GM21526 (cell line): ENCODE data around the gene APPL2.
"Not testable (repeated sequence)": the region's sequence is repeated elsewhere in the genome, so short reads cannot be mapped to it uniquely, and the experiment has no call there.

Experiments used
- ATAC-seq: cut with Tn5 transposase; IDR thresholded peaks from one replicate; pipeline ENCODE4 v1.9.1; 2021; ENCODE audit warnings: moderate library complexity; ENCODE audit not compliant: unreplicated experiment, low FRiP score

The APPL2 gene

DNA sequence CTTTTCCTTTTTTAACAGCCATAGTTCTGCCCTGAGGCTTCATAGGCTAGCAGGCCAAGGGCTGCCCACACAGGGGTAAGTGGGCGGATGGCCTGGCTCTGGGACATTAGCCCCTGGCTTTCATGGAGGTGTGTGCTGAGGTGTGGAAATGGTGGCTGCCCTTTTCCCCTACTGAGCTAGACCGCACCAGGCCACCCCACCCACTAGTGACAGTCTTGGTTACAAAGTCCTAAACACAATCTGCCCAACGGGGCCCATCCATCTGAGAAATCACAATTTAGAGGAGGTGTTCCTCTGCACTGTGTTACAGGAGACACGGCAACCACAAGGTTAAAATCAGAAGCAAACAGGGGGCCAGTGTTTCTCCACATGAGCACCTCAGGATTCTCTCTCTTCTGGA lies 35.6 kb downstream of the APPL2 start:
- ATAC-seq = no peak

DNA sequence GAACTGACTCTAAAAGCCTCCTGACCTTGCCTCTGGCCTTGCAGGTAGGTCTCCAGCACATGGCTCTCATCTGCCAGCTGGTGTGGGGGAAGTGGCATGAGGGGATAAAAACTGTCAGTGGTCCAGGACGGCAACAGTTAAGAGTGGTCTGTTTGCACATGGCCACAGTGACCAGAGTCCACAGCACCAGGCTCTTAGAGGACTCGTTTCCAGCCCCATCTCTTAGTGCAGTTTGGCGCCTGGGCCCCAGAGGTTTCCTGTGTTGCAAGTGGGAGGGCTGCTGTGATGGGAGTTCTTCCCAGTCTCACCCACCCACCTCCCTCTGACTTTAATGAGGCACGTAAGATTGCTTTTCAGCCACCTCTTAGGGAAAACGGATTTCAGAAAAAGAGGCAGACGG lies 37.0 kb downstream of the APPL2 start:
- no peak for ATAC-seq

DNA sequence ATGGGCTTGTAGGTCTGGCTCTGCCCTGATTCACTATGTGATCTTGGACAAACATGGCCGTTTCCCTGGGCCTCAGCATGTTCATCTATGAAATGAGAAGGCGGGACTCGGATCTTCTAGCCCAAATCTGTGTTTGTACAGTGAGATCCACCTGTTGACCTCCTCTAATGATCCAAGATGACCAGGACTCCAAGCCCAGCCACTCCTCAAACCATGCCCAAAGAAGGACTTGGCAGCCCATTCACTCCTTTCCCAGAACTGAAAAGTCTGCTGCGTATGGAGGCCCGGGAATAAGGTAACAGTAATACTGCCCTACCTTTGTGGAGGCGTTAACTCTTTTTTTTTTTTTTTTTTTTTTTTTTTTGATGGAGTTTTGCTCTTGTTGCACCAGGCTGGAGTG lies 39.9 kb downstream of the APPL2 start:
- ATAC-seq = no peak

DNA sequence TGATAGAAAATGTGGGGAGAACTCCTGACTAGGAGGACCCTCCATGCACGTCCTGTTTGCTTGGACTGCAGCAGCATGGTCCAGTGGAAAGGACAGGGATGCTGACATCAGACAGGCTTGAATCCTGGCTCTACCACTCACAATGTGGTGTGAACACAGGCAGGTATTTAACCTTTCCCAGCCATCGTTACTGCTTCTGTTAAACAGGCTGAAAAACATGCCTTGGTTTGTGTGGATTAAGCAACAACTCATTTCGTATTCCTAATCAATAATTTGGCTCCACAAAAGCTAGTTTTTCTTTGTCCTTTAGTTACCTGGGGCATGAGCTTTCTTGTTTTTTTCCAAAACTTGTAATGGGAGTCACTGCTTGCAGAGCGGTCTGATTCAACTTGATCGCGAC lies 41.0 kb downstream of the APPL2 start:
- no peak for ATAC-seq

DNA sequence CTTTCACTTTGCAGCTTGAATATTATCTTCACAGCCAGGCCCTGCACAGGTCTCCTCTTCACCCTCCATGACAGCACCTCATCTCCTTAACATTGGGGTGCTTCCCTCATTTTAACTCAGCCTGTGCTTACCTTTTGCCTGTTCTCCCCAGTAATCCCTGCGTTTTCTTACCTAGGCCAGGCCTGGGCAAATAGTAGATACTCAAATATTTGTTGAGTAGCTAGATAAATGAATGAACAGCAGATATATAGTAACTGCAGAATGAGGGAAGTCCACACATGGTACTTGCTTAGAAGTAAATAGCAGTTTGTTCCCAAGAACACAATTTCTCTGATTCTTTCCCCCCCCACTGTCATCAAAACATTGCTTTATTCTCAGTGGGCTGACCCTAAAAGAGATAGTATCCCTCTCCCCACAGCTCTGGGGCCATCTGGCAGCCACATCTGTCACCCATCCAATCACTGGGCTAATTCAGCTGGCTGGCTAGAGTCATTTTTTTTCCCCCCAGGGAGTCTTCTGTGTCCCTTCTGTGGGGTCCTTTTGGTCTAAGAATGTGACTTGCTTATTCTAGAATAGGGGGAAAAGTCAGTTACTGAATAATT lies 43.2 kb downstream of the APPL2 start:
- ATAC-seq = no peak

DNA sequence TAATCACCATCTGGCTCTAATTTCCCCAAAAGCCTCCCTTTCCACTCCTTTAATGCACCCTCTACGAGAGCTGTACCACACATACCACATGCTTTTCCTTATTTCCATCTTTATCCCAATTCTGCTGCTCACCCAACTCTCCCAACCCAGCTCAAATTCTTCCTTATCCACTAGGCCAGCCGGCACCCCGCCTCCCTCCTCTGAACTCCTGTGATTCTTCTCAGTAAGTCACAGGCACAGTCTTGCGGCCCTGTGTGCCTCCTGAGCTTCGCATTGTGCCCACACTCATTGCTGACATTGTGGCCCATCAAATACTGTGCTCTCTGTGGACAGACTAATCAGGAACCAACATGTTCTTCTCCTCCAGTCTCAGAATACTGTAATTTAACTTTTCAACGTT lies 45.4 kb downstream of the APPL2 start:
- ATAC-seq = no peak

DNA sequence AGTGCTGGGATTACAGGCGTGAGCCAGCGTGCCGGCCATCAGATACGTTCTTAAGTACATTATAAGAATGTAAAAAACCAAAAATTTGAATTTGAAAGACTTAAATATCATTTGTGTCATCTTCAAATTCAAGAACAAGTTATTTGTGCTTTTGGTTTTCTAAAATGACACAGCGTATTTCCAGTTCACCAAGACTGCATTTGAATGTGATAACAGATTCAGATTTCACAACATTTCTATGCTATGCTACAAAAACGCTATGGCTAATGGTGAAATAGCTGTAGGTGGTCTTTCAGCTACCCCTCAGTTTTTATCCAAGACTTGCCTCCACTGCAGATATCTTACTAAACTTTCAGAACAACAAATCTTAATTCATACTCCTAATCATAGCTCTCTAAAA lies 46.7 kb downstream of the APPL2 start:
- no peak for ATAC-seq

DNA sequence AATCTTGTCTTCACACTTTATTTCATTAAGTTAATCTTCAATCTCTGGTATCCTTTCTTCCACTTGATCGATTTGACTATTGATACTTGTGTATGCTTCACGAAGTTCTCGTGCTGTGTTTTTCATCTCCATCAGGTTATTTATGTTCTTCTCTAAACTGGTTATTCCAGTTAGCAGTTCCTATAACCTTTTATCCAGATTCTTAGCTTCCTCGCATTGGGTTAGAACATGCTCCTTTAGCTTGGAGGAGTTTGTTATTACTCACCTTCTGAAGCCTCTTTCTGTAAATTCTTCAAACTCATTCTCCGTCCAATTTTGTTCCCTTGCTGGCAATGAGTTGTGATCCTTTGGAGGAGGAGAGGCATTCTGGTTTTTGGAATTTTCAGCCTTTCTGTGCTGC lies 52.0 kb downstream of the APPL2 start:
- not testable (repeated sequence) for ATAC-seq

DNA sequence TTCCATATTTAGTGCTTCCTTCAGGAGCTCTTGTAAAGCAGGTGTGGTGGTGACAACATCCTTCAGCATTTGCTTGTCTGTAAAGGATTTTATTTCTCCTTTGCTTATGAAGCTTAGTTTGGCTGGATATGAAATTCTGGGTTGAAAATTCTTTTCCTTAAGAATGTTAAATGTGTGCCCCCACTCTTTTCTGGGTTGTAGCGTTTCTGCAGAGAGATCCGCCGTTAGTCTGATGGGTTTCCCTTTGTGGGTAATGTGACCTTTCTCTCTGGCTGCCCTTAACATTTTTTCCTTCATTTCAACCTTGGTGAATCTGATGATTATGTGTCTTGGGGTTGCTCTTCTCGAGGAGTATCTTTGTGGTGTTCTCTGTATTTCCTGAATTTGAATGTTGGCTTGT lies 52.6 kb downstream of the APPL2 start:
- not testable (repeated sequence) for ATAC-seq

DNA sequence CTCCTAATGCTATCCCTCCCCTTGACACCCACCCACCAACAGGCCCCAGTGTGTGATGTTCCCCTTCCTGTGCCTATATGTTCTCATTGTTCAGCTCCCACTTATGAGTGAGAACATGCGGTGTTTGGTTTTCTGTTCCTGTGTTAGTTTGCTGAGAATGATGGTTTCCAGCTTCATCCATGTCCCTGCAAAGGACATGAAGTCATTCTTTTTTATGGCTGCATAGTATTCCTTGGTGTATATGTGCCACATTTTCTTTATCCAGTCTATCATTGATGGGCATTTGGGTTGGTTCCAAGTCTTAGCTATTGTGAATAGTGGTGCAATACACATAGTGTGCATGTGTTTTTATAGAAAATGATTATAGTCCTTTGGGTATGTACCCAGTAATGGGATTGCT lies 56.9 kb downstream of the APPL2 start:
- ATAC-seq = not testable (repeated sequence)

DNA sequence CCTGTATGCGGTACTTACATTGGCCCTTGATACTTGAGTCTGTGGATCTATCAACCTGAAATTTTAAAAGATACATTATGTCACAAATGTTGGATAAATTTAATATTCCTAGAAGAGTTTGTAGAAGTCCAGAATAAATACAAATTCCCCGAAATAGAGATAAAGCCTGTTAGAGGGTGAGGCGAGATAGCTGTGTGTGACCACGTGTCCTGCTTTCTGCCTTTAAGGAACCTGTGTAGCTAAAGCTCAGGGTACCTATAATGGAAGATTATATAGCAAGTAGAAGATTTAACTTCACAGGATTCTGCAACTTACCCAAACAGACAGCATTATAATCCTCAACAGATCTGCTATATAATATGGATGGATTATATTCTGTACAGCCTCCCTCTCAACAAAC lies 58.8 kb downstream of the APPL2 start:
- no peak for ATAC-seq

DNA sequence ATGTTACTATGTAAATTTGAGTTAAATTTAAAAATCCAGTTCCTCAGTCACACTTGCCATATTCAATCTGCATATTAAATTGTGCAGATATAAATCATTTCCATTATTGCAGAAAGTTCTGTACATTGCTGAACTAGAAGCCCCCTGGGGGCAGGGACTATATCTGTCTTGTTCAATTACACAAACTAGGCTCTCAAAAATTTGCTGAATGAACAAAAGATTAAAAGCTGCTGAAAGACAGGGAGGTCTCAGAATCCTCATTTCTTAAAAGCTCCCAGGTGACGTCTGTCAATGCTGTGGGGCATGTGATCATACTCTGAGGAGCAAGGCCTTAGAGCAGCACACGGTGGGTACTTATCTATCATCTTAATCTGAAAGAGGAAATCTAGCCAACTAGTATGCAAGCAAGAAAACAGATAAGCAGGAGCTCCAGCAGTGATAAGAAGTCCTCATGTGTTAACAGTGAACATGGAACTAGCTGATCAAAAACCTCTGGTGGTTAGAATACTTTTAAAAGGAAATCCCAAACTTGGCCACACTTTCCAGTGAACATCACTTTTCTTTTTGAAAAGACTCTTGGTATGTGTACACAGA lies 60.5 kb downstream of the APPL2 start:
- ATAC-seq = no peak

DNA sequence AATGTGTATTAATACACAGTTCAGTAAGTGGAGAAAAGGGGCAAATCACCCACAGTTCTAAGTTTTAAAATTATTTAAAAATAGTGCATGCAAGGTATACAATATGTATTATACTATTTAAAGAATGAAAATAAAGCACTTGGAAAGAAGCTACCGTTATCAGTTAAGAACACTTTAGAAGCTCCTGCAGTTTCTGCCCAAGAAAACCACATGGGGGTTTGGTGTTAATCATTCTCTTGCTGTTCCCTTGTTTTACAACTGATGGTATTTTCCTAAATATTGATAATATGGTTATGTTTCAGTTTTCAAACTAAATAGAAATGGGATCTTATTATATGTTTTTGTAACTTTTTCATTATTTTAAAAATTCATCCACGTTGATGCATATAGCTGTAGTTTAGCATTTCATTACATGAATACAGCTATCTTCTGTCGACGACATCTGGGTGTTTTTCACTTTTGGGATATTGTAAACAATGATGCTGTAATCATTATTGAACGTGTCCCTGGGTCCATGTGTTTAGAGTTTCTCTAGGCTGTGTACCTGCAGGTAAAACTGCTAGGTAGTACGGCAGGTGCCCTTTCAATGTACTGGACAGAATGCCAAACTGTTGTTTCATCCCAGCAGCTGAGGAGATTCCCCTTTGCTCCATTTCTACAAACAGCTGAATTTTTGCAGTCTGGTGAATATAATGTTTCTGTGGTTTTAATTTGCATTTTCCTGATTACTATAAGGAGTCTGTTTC lies 64.1 kb downstream of the APPL2 start:
- ATAC-seq = no peak

DNA sequence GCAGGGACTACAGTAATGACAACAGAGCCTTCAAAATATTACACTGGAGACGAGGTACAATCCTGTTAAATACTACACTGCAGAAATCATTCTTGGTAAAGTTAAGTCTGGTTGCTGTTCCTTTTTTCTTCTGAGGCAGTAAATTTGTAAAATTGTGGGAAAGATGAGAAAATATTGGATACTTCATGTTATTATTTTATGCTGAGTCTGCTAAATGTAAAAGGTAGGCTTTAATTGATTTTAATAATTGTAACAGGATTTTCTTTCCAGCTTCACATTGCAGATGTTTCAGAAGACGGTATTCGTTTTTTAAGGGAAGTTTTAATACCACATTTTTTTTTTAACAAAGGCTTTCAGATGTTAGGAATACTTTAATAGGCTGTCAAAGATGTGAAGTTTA lies 65.8 kb downstream of the APPL2 start:
- ATAC-seq = no peak

DNA sequence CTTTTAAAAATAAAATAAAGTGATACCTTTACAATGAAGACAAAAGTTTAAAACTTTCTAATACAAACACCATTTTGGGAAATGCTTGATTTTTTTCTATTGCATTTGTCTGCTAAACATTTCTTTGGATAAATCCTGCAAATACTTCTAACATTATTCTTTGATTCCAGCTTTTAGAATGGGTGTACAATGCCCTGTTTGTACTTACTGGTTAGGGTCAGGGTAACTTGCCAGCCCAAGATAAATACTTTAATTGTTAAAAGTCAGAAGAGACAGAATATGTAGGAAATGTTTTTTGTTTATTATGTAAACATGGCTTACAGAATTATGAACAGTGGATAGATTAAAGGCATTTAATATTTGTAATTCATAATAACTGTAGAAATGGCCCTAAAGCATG lies 68.0 kb downstream of the APPL2 start:
- ATAC-seq = no peak

DNA sequence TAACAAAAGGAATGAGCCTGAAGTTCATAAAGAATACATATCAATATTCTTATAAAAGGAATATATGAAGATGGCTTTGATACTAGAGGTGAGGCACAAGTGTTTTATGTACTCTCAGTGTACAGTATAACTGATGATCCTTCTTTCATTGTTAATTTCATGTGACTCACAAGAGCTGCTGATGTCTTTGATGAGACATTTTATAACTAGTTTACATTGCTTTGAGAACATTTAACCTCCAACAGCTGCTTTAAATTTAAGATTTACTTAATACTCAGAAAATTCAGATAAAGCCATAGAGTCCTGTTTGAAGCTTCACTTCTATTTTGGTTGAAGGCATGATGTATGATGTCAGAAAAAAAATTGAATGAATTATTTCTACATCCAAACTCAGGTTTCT lies 68.6 kb downstream of the APPL2 start:
- no peak for ATAC-seq

DNA sequence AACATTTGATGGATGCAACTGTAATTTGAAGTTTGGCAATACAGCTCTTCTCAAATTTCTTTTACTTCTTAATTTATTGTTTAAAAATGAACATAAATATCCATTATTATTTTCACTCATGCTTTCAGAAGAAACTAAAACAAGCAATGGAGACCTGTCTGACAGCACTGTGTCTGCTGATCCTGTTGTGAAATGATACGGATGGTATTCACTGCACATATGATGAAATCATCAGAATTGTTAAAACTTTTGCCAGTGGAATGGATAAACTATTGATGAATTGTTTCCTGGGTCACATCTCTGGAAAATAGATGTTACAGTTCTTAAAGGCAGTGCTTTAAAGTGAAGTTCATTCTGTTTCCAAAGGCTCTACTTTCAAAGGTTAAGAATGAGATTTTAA lies 69.2 kb downstream of the APPL2 start:
- ATAC-seq = no peak

DNA sequence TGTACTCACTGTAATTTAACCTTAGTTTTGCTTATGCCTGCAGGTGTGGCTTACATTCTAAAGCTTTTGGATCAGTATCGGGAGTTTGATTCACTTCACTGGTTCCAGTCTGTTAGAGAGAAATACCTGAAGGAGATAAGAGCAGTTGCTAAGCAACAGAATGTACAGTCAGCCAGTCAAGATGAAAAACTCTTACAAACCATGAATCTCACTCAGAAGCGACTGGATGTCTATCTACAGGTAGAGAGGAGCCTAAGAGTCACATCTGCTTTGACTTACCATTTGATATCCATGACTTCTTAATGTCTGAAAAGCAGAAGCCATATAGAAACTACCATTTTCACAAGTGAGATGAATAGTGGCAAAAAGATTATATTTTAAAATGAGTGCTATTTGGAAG lies 71.9 kb downstream of the APPL2 start:
- ATAC-seq = no peak

DNA sequence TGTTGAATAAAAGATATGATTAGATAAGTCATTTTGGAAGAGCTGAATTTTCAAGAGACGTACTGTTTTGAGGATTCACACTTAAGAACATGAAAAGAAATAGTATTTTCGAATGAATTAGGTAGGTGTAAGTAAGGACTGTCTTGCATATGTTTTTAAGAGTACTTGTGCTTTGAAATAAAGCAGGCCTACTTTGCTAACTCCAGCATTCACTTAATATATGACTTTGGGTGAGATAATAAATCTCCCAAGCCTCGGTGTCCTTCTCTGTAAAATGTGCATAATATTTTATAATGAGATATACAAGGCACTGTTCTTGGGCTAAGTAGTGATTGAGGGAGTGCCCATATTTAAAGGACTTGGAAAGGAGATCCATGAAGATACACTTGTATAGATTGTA lies 73.8 kb downstream of the APPL2 start:
- no peak for ATAC-seq

DNA sequence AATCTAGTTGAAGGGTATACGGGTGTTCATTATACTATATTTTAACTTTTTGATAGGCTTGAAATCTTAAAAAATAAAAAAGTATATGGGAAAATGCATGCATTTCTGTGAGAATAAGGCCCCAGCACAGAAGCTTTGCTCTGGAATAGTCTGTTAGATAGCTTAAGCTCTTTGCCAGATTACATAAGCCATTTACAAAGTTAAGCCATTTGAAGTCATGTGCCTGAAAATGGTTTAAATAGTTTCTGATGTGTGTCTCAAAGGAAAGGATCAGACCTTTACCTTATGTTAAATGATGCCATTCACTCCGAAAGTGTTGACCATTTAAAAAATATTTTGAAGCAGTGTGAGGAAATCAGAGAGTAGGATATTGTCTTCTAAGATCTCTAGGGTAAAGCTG lies 77.1 kb downstream of the APPL2 start:
- no peak for ATAC-seq

DNA sequence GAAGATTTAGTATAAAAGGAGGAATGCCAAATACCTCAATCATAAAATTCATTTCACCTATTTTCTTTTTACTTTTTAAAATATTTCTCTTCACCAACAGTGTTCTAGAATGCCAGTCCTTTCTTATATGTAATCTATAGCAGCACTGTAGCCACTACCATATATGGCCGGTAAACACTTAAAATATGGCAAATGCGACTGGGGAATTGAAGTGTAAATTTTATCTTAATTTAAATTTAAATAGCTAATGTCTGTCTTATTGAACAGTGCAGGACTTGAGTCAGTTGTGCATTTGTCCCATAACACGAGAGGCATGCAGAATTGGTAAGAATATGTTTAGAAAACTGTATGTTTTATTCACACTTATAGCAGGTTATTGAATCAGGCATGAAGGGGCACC lies 78.4 kb downstream of the APPL2 start:
- no peak for ATAC-seq

DNA sequence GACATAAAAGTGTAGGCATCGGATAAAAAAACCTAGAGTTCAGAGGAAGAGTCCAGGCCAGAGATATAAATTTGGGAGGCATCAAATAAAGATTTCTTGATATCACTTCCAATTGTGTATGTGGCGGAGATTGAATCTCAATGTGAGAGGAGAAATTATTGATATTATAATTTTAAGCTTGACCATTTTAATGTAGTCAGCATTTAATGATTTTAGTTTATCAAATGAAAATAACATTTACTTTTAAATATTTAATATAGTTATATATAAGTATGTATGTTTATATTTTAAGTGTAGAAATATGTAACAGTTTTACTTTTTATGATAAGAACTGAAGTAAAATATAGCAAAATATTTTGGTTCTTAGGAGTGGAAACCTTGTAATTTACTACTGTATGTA lies 79.7 kb downstream of the APPL2 start:
- no peak for ATAC-seq
